GM10248 (cell line): ENCODE measurements around the gene ACRBP.
A peak's percentile ranks its signal among the peaks of the same experiment; 100 is the strongest.

Source experiments
- CTCF ChIA-PET: fragments of 300-600 bp; sonication (Branson Sonifier 250); formaldehyde crosslinking; extraction: SDS; loops from one replicate; lab custom pipeline; 2021; ENCODE audit warnings: antibody characterized with exemption; lab: Yijun Ruan, JAX
- POLR2A ChIA-PET: fragments of 350-650 bp; sonication (Branson Sonifier 250); formaldehyde crosslinking; extraction: SDS; loops from one replicate; lab custom pipeline; 2020; ENCODE audit warnings: antibody characterized with exemption; lab: Yijun Ruan, JAX
- DNase-seq: peaks from one replicate; pipeline ENCODE4 v3.0.0; 2012; ENCODE audit errors: extremely low spot score
- TF ChIP-seq, protein P1 (sequence below): IDR thresholded peaks from 2 replicates; pipeline ENCODE4 v1.5.1; 2012; ENCODE audit warnings: mild to moderate bottlenecking, low read depth; ENCODE audit errors: extremely low read depth, missing control alignments, control extremely low read depth

ACRBP gene

DNA sequence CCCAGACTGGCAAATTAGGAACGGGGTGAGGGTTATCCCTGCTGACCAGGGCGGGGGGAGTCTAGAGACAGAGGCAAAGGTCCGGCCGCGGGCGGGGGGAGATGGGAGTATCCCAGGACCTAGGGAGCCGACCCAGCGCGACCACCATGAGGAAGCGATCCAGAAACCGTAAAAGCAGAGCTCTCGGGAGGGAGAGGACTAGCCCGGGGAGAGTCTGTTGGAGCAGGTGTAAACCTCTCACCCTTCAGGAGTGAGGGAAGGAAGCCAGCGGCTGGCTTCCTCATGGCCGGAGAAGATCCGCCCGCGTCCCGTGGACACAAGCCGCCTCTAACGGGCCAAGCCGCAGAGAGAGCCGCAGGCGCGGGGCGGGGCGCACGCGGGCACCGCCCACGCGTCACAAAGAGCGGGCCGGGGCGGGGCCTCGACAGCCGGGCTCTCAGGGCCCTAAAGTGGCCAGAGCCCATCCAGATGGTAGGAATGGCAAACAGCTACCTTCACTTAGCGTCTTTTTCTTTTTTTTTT, at the start of gene ACRBP:
ACRBP (minus strand) TSS at position 350 of the 522 bp plus-strand sequence; CDS start at position 284, 66 bp downstream.
- DNase-seq = peak; percentile 78
- TF ChIP-seq, protein P1, sequence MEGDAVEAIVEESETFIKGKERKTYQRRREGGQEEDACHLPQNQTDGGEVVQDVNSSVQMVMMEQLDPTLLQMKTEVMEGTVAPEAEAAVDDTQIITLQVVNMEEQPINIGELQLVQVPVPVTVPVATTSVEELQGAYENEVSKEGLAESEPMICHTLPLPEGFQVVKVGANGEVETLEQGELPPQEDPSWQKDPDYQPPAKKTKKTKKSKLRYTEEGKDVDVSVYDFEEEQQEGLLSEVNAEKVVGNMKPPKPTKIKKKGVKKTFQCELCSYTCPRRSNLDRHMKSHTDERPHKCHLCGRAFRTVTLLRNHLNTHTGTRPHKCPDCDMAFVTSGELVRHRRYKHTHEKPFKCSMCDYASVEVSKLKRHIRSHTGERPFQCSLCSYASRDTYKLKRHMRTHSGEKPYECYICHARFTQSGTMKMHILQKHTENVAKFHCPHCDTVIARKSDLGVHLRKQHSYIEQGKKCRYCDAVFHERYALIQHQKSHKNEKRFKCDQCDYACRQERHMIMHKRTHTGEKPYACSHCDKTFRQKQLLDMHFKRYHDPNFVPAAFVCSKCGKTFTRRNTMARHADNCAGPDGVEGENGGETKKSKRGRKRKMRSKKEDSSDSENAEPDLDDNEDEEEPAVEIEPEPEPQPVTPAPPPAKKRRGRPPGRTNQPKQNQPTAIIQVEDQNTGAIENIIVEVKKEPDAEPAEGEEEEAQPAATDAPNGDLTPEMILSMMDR = no peak
- CTCF ChIA-PET = interaction anchor here (1.2 to 3.7 kb wide), 3 partner anchors 10 to 32 kb away, joined by 3 to 19 read pairs (median 10); no protein-coding TSS in a partner anchor
- POLR2A ChIA-PET = no interaction called here

- ChIA-PET POLR2A (no interaction called here), CTCF (interaction anchor here (0.6 to 1.6 kb wide), 5 partner anchors 18 to 72 kb away, joined by 3 to 4 read pairs (median 3); partner anchors contain the start of genes COPS7A and MLF2)
- DNase-seq = no peak
- TF ChIP-seq, protein P1 = no peak
Observed at GRCh38 chr12:6695313-6696045, 48.2 kb upstream of the ACRBP start.

DNA sequence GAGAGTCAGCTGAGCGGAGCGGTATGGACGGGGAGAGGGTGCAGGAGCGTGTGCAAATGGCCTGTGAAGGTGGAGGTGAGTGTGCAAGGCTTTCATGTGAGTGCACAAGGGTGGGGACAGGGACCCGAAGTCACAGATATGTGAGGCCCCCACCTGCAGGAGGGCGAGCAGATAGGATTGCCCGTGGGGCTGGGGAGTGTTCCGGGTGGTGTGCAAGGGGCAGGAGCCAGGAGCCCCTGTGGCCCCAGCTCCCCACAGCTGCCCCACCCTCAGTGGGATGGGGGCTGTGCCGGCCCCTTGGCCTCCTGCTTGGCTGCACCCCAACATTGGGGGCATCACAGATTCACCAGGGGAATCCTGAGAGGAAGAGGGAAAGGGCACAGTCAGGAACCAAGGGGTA, 47.5 kb upstream of the ACRBP start:
- TF ChIP-seq, protein P1 = no peak
- CTCF ChIA-PET = interaction anchor here (1.6 kb wide), 1 partner anchor 76 kb away, joined by 3 read pairs; no protein-coding TSS in a partner anchor
- POLR2A ChIA-PET = no interaction called here
- no peak for DNase-seq

- ChIA-PET CTCF (interaction anchor here (1.4 to 1.6 kb wide), 2 partner anchors 75 to 87 kb away, joined by 3 read pairs; no protein-coding TSS in a partner anchor), POLR2A (no interaction called here)
- no peak for DNase-seq
- TF ChIP-seq, protein P1 = no peak
Observed at GRCh38 chr12:6693832-6694355, 46.7 kb upstream of the ACRBP start.

- ChIA-PET CTCF (interaction anchor here (0.6 to 1.7 kb wide), 9 partner anchors 9 to 272 kb away, joined by 3 to 5 read pairs (median 3); partner anchors contain the start of gene MLF2), POLR2A (no interaction called here)
- TF ChIP-seq, protein P1 = no peak
- DNase-seq = no peak
Observed at GRCh38 chr12:6692888-6693287, 45.7 kb upstream of the ACRBP start.

GRCh38 chr12:6691473-6691872, 44.2 kb upstream of the ACRBP start:
- no peak for DNase-seq
- ChIA-PET POLR2A (no interaction called here), CTCF (interaction anchor here (1.0 to 1.7 kb wide), 3 partner anchors 23 to 273 kb away, joined by 3 to 4 read pairs (median 3); no protein-coding TSS in a partner anchor)
- TF ChIP-seq, protein P1 = no peak
